Cardiac fibroblast (primary cell): ENCODE measurements around the gene ARMH3.

ENCODE experiments used
- DNase-seq, 2 donors: peaks; one replicate each; pipeline versions ENCODE4 v3.0.0 to v3.0.0-alpha.2; 2010; ENCODE audit warnings: low read depth in 2 of 2
- H3K4me3 ChIP-seq, 2 donors: replicated peaks in 1 of 2; 1 replicate in 1 of 2; 2 replicates in 1 of 2; pipeline ENCODE4 v1.5.1; 2011; ENCODE audit warnings: low read depth in 2 of 2, low read length in 2 of 2, mild to moderate bottlenecking in 2 of 2, moderate library complexity in 1 of 2
- TF ChIP-seq, protein P1 (sequence below): IDR thresholded peaks from one replicate; pipeline ENCODE4 v1.5.1; 2011; ENCODE audit warnings: low read depth, mild to moderate bottlenecking, low read length, inconsistent platforms

Gene ARMH3

GRCh38 chr10:101941871-101942270 is 114.1 kb downstream of the ARMH3 start:
- TF ChIP-seq, protein P1, sequence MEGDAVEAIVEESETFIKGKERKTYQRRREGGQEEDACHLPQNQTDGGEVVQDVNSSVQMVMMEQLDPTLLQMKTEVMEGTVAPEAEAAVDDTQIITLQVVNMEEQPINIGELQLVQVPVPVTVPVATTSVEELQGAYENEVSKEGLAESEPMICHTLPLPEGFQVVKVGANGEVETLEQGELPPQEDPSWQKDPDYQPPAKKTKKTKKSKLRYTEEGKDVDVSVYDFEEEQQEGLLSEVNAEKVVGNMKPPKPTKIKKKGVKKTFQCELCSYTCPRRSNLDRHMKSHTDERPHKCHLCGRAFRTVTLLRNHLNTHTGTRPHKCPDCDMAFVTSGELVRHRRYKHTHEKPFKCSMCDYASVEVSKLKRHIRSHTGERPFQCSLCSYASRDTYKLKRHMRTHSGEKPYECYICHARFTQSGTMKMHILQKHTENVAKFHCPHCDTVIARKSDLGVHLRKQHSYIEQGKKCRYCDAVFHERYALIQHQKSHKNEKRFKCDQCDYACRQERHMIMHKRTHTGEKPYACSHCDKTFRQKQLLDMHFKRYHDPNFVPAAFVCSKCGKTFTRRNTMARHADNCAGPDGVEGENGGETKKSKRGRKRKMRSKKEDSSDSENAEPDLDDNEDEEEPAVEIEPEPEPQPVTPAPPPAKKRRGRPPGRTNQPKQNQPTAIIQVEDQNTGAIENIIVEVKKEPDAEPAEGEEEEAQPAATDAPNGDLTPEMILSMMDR: no peak
- no peak overlapping the region for H3K4me3 ChIP-seq
- peak; percentile 44 to 71 for DNase-seq

- H3K4me3 ChIP-seq: no peak overlapping the region
- TF ChIP-seq, protein P1: no peak
- peak in 1 of 2 donors; percentile 67 for DNase-seq
Observed at GRCh38 chr10:101940916-101941315, 115.1 kb downstream of the ARMH3 start.

DNA sequence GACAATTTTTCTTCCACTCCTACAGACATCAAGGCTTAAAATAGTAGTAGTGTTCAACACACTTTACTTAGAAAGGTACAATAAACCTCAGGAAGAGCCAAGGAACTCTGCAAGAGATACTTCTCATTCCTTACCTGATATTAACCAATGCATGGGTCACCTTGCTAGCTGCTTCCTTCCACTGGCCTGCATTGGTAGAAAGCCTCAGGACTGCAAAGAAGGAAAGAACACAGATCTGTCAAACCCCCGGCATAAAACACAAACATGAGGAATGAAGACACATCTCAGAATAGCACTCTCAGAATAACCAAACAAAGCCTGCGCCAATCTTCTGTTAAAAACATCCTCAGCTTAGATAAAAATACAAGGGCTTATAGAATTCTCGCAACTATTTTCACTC is 116.2 kb downstream of the ARMH3 start:
- DNase-seq: peak in 1 of 2 donors; percentile 12
- no peak overlapping the region for H3K4me3 ChIP-seq

DNA sequence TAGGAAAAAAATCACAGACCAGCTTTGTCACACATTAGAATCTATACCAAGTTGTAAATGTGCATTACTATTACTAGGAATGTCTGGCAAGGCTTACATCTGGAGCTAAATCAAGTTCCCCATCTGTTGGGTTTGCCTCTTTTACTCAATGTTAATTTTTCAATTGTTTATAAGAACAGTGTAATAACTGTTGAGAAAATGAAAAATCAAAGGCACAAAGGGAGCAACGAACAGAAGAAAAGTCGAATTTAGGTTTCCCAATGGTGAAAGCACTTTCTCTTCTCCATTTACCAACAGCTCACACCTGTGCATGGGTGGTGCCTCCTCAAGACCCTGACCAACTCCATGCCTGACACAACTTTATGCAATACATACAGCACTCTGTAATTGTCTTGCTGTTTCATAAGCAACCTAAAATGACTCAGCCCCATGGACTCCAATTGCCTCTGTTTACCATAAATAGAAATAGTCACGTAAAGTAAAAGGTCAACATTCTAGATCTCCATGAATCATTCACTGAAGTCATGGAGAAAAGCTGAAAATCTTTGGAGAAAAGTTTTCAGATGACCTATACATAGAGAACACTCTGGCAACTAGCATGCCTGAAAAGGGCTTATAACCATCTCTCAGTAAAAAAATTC is 116.8 kb downstream of the ARMH3 start:
- peak; percentile 85 to 98 for DNase-seq
- TF ChIP-seq, protein P1: no peak

More for the DNA sequence above, 116.2 kb downstream of the ARMH3 start:
- TF ChIP-seq, protein P1: no peak

GRCh38 chr10:101938305-101939007 is 117.5 kb downstream of the ARMH3 start:
- TF ChIP-seq, protein P1: no peak
- DNase-seq: peak; percentile 86 to 89
- H3K4me3 ChIP-seq: no peak overlapping the region

More for the DNA sequence above, 116.8 kb downstream of the ARMH3 start:
- no peak overlapping the region for H3K4me3 ChIP-seq

DNA sequence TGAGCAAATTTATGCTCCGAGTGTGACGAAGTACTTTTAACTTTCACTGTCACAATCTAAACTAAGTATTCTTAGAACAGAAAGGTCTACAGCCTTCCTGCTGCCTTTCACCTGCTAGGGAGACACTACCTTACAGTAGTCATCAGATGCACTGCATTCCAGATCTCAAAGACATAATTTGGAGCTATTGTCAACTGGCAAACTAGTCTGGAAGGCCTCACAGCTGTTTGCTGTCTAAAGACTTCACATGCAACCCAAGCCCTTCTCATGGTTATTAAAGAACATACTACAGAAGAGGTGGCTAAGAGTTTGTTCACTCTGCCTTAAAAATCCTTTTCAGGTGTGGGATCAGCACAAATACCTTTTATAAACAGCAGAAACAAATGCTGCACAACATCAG is 120.5 kb downstream of the ARMH3 start:
- no peak for DNase-seq
- TF ChIP-seq, protein P1: no peak
- no peak overlapping the region for H3K4me3 ChIP-seq
